Aorta (tissue), 5 donors: Measurements from ENCODE around the gene UTP3. TPM values are rescaled to one million over a fixed set of nuclear protein-coding genes. Genes with fewer than 3 reads are reported as not detected.

Experiments used
- ATAC-seq: fragments of 200-7000 bp; cut with Tn5 transposase; one replicate; pipeline ENCODE4 v1.9.1; 2022; ENCODE audit warnings: moderate library complexity; ENCODE audit not compliant: low FRiP score
- DNase-seq, 2 donors: peaks; one replicate each; pipeline ENCODE4 v3.0.0-alpha.2; 2020
- H3K27ac ChIP-seq, 2 donors: one replicate each; pipeline ENCODE4 v1.5.1; 2013; ENCODE audit warnings: low read length in 2 of 2, mild to moderate bottlenecking in 2 of 2, moderate library complexity in 2 of 2, control low read depth in 1 of 2, inconsistent platforms in 1 of 2, low read depth in 1 of 2
- H3K27me3 ChIP-seq, 2 donors: one replicate each; pipeline ENCODE4 v1.6.1; 2013; ENCODE audit warnings: control low read depth in 1 of 2, low read length in 1 of 2, mild to moderate bottlenecking in 1 of 2, moderate library complexity in 1 of 2; ENCODE audit not compliant: insufficient read depth in 2 of 2, control insufficient read depth in 1 of 2
- H3K36me3 ChIP-seq, 2 donors: one replicate each; pipeline ENCODE4 v1.6.1; 2013; ENCODE audit warnings: control low read depth in 1 of 2, low read length in 1 of 2, mild to moderate bottlenecking in 1 of 2; ENCODE audit not compliant: insufficient read depth in 2 of 2, control insufficient read depth in 1 of 2
- H3K4me1 ChIP-seq, 2 donors: one replicate each; pipeline ENCODE4 v1.6.1; 2013; ENCODE audit warnings: low read length in 2 of 2, control low read depth in 1 of 2, mild to moderate bottlenecking in 1 of 2, moderate library complexity in 1 of 2; ENCODE audit not compliant: insufficient read depth in 2 of 2, control insufficient read depth in 1 of 2
- H3K4me3 ChIP-seq, 2 donors: one replicate each; pipeline ENCODE4 v1.5.1; 2013; ENCODE audit warnings: low read length in 2 of 2, control low read depth in 1 of 2, mild to moderate bottlenecking in 1 of 2
- H3K9me3 ChIP-seq: one replicate; pipeline ENCODE4 v1.6.1; 2013; ENCODE audit warnings: mild to moderate bottlenecking, low read length; ENCODE audit not compliant: control insufficient read depth
- WGBS, 2 donors: extraction: QIAGEN DNeasy Blood & Tissue Kit; methylation state at CpG; one replicate each; pipeline ENCODE4 v1.1.7; 2013; 5-methylcytosine and 5-hydroxymethylcytosine counted together
- intact Hi-C, 2 donors: fragments of 100-400 bp; cut with DNase I; formaldehyde crosslinking; loops; one replicate each; pipeline versions ENCODE4 v1.14.2 to v1.15.0; 2022
- polyA plus RNA-seq, 2 donors: library from polyadenylated mRNA; stranded (reverse); fragments of 200-250 nt; gene quantifications; one replicate each; pipeline ENCODE4 v1.2.3, GENCODE V29; 2013
- total RNA-seq, 2 donors: library from RNA; stranded (reverse); fragmentation: NEBNext Ultra II Directional; extraction: Animal tissue kit (Norgen Biotek cat#: 25700); gene quantifications; one replicate each; pipeline ENCODE4 v1.2.1, GENCODE V29; 2021
- donor health status: healthy with polysubstance abuse.
- donor health status: Bipolar disorder and iron deficiency.
- donor health status: DM: no; HTN: no; CAD: no.
- donor health status: DM: no; HTN: no; CAD: no.
- donor health status: DM: yes; HTN: yes; CAD: no.

Gene UTP3
- total and polyA plus RNA-seq, 4 donors = 17.6 to 25.0 (median 22.5) TPM

- Histone ChIP-seq H3K4me1 (peaks cover 5 to 7% of the 10 kb centered on the region in 2 donors), H3K27me3 (no peaks in the 10 kb centered on the region), H3K27ac (peak overlapping the region; percentile 80 to 84), H3K4me3 (peak overlapping the region; percentile 91 to 92), H3K9me3 (no peaks in the 10 kb centered on the region), H3K36me3 (no peaks in the 10 kb centered on the region)
- intact Hi-C loops = loop anchor here (10.0 kb wide), 2 partner anchors 79 to 129 kb away; partner anchors contain the start of gene GRSF1 (in 1 of the 2)
- 2 to 5% methylated on average over 7 of the region's 7 CpGs for WGBS, 2 donors
- ATAC-seq (no peak), DNase-seq (no peak)
Observed at GRCh38 chr4:70706044-70706461, 17.7 kb downstream of the UTP3 start.

GRCh38 chr4:70706516-70706915 lies 18.2 kb downstream of the UTP3 start:
- 84 to 96% methylated on average over 1 of the region's 1 CpG for WGBS, 2 donors
- Histone ChIP-seq H3K36me3 (no peaks in the 10 kb centered on the region), H3K9me3 (no peaks in the 10 kb centered on the region), H3K4me3 (peak overlapping the region; percentile 91 to 92), H3K27ac (peak overlapping the region in 1 of 2 donors; percentile 40), H3K27me3 (no peaks in the 10 kb centered on the region), H3K4me1 (peaks cover 5 to 7% of the 10 kb centered on the region in 2 donors)
- intact Hi-C loops = loop anchor here (10.0 kb wide), 2 partner anchors 78 to 128 kb away; partner anchors contain the start of gene GRSF1 (in 1 of the 2)
- no peak for ATAC-seq
- DNase-seq = no peak

GRCh38 chr4:70709611-70710205 lies 21.4 kb downstream of the UTP3 start:
- H3K36me3 ChIP-seq = no peaks in the 10 kb centered on the region
- intact Hi-C loops = loop anchor here (10.0 kb wide), 2 partner anchors 75 to 125 kb away; partner anchors contain the start of gene GRSF1 (in 1 of the 2)
- WGBS, 2 donors = 87 to 90% methylated on average over 7 of the region's 7 CpGs
- no peaks in the 10 kb centered on the region for H3K27me3 ChIP-seq
- ATAC-seq (no peak), DNase-seq (no peak)
- H3K27ac ChIP-seq = no peak overlapping the region
- no peak overlapping the region for H3K4me3 ChIP-seq
- peaks cover 3 to 7% of the 10 kb centered on the region in 2 donors for H3K4me1 ChIP-seq
- H3K9me3 ChIP-seq = no peaks in the 10 kb centered on the region

- 80 to 89% methylated on average over 3 of the region's 3 CpGs for WGBS, 2 donors
- H3K27me3 ChIP-seq = no peaks in the 10 kb centered on the region
- peaks cover under 1% of the 10 kb centered on the region in 2 donors for H3K4me1 ChIP-seq
- H3K4me3 ChIP-seq = no peak overlapping the region
- ATAC-seq (no peak), DNase-seq (no peak)
- H3K27ac ChIP-seq = no peak overlapping the region
- H3K9me3 ChIP-seq = no peaks in the 10 kb centered on the region
- intact Hi-C loops = no loop called here
- H3K36me3 ChIP-seq = no peaks in the 10 kb centered on the region
Observed at GRCh38 chr4:70711599-70711998, 23.3 kb downstream of the UTP3 start.

- Histone ChIP-seq H3K27me3 (no peaks in the 10 kb centered on the region), H3K4me1 (no peaks in the 10 kb centered on the region), H3K36me3 (no peaks in the 10 kb centered on the region), H3K9me3 (no peaks in the 10 kb centered on the region), H3K4me3 (no peak overlapping the region), H3K27ac (no peak overlapping the region)
- intact Hi-C loops = no loop called here
- DNase-seq = no peak
- ATAC-seq = no peak
- WGBS, 2 donors = 73 to 79% methylated on average over 3 of the region's 3 CpGs
Observed at GRCh38 chr4:70712150-70712549, 23.8 kb downstream of the UTP3 start.

- intact Hi-C loops = no loop called here
- WGBS, 2 donors = 88 to 92% methylated on average over 7 of the region's 7 CpGs
- H3K27ac ChIP-seq = no peak overlapping the region
- no peaks in the 10 kb centered on the region for H3K27me3 ChIP-seq
- no peaks in the 10 kb centered on the region for H3K9me3 ChIP-seq
- H3K4me1 ChIP-seq = no peaks in the 10 kb centered on the region
- ATAC-seq (no peak), DNase-seq (no peak)
- no peaks in the 10 kb centered on the region for H3K36me3 ChIP-seq
- no peak overlapping the region for H3K4me3 ChIP-seq
Observed at GRCh38 chr4:70712604-70713452, 24.5 kb downstream of the UTP3 start.

GRCh38 chr4:70713453-70714078 lies 25.2 kb downstream of the UTP3 start:
- Histone ChIP-seq H3K27ac (no peak overlapping the region), H3K9me3 (no peaks in the 10 kb centered on the region), H3K4me3 (no peak overlapping the region), H3K36me3 (no peaks in the 10 kb centered on the region), H3K27me3 (no peaks in the 10 kb centered on the region), H3K4me1 (no peaks in the 10 kb centered on the region)
- DNase-seq = no peak
- 71 to 74% methylated on average over 7 of the region's 7 CpGs for WGBS, 2 donors
- intact Hi-C loops = no loop called here
- ATAC-seq = no peak

GRCh38 chr4:70714079-70714887 lies 26.0 kb downstream of the UTP3 start:
- H3K36me3 ChIP-seq = no peaks in the 10 kb centered on the region
- H3K27me3 ChIP-seq = no peaks in the 10 kb centered on the region
- H3K4me3 ChIP-seq = no peak overlapping the region
- WGBS, 2 donors = 88 to 90% methylated on average over 5 of the region's 5 CpGs
- no peak for DNase-seq
- no peak overlapping the region for H3K27ac ChIP-seq
- H3K9me3 ChIP-seq = no peaks in the 10 kb centered on the region
- intact Hi-C loops = no loop called here
- no peaks in the 10 kb centered on the region for H3K4me1 ChIP-seq
- ATAC-seq = no peak
